Fibroblast of skin of back (primary cell): ENCODE data around the gene NTM.
A peak's percentile ranks its signal among the peaks of the same experiment; 100 is the strongest.

Source experiments
- DNase-seq: peaks from one replicate; pipeline ENCODE4 v3.0.0-alpha.2; 2013

Gene NTM

GRCh38 chr11:131561972-131562371 lies 191.6 kb downstream of the NTM start:
- no peak for DNase-seq

GRCh38 chr11:131568318-131568717 lies 197.9 kb downstream of the NTM start:
- DNase-seq: no peak

- no peak for DNase-seq
Measured at GRCh38 chr11:131571571-131571970, 201.2 kb downstream of the NTM start.

GRCh38 chr11:131572423-131572822 lies 202.0 kb downstream of the NTM start:
- no peak for DNase-seq

GRCh38 chr11:131579932-131580387 lies 209.5 kb downstream of the NTM start:
- DNase-seq: peak; percentile 86

- peak; percentile 43 for DNase-seq
Measured at GRCh38 chr11:131580476-131580875, 210.1 kb downstream of the NTM start.

- peak; percentile 24 for DNase-seq
Measured at GRCh38 chr11:131581046-131581445, 210.6 kb downstream of the NTM start.

GRCh38 chr11:131582021-131582525 lies 211.7 kb downstream of the NTM start:
- DNase-seq: peak; percentile 18

GRCh38 chr11:131583421-131583820 lies 213.0 kb downstream of the NTM start:
- no peak for DNase-seq

GRCh38 chr11:131583938-131584337 lies 213.5 kb downstream of the NTM start:
- no peak for DNase-seq

GRCh38 chr11:131584785-131585592 lies 214.6 kb downstream of the NTM start:
- DNase-seq: no peak

GRCh38 chr11:131588057-131588456 lies 217.6 kb downstream of the NTM start:
- DNase-seq: no peak

- peak; percentile 45 for DNase-seq
Measured at GRCh38 chr11:131591051-131591461, 220.6 kb downstream of the NTM start.

- DNase-seq: no peak
Measured at GRCh38 chr11:131592152-131592551, 221.7 kb downstream of the NTM start.

- DNase-seq: no peak
Measured at GRCh38 chr11:131592734-131593133, 222.3 kb downstream of the NTM start.

GRCh38 chr11:131593301-131593700 lies 222.9 kb downstream of the NTM start:
- no peak for DNase-seq

GRCh38 chr11:131595797-131596196 lies 225.4 kb downstream of the NTM start:
- DNase-seq: no peak

- DNase-seq: no peak
Measured at GRCh38 chr11:131597890-131598289, 227.5 kb downstream of the NTM start.

GRCh38 chr11:131598305-131598704 lies 227.9 kb downstream of the NTM start:
- no peak for DNase-seq

- DNase-seq: no peak
Measured at GRCh38 chr11:131599285-131599684, 228.9 kb downstream of the NTM start.

GRCh38 chr11:131600628-131601027 lies 230.2 kb downstream of the NTM start:
- DNase-seq: no peak

- no peak for DNase-seq
Measured at GRCh38 chr11:131601586-131601985, 231.2 kb downstream of the NTM start.

GRCh38 chr11:131602431-131602830 lies 232.0 kb downstream of the NTM start:
- peak; percentile 13 for DNase-seq

- no peak for DNase-seq
Measured at GRCh38 chr11:131606811-131607335, 236.5 kb downstream of the NTM start.
